ENCODE data around the gene ALPI. TPM values are rescaled to one million over a fixed set of nuclear protein-coding genes. Genes with fewer than 3 reads are reported as not detected.
A peak's percentile ranks its signal among the peaks of the same experiment; 100 is the strongest.

The ALPI gene
- total RNA-seq, 1 donor from 2014 or later: not detected

DNA sequence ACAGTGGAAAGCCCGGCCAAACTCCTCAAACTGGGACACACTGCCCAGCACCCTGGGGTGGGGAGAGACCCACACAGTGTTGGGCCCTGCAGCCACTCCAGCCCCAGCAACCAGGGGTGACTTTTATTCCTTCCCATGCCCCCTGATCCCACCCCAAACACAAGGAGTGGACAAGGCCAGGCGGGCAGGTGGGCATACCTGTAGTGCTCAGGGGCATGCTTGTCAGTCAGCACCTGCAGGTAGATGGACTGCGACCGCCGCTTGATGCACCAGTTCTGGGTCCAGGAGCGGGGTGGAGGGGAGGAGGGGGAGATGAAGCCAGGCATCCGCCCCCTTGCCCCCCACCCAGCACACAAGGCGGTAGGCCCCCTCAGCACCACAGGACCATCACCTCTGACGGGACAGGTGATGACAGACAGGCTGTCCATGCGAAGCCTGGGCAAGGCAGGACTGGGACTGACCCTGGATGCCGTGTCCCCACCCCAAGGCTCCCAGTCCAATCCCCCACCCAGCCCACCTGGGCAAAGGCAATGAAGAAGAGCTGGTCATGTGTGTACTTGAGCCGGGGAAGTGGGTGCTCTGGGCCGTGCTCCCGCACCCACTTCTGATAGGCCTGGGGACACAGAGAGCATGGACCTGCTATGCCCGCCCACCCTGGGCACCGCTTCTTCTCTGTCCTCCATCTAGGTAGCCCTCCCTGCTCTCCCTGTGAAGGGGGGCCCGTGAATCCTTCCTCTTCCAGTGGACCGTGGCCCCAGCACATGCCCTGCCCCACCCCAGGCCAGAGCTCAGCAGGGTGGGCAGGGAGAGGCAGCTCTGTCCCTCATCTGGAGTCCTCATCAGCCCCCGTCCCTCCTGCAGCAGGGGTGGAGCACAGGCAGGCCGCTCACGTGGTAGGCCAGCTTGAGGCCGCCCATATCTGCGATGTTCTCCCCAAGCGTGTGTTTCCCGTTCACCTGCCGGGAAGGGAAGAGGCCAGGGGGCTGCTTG is 24.5 kb downstream of the ALPI start:
- DNase-seq (no peak), ATAC-seq (no peak)
- intact Hi-C loops (cut with micrococcal nuclease): no loop called here

- intact Hi-C loops (cut with micrococcal nuclease): no loop called here
- ATAC-seq (no peak), DNase-seq (no peak)
These were observed 25.6 kb downstream of the ALPI start for GRCh38 chr2:232481322-232482140.

- intact Hi-C loops (cut with micrococcal nuclease): no loop called here
- DNase-seq (no peak), ATAC-seq (no peak)
These were observed 26.6 kb downstream of the ALPI start for GRCh38 chr2:232482301-232483238.

- intact Hi-C loops (cut with micrococcal nuclease): no loop called here
- DNase-seq: no peak
These were observed 27.5 kb downstream of the ALPI start for GRCh38 chr2:232483311-232483922.

DNA sequence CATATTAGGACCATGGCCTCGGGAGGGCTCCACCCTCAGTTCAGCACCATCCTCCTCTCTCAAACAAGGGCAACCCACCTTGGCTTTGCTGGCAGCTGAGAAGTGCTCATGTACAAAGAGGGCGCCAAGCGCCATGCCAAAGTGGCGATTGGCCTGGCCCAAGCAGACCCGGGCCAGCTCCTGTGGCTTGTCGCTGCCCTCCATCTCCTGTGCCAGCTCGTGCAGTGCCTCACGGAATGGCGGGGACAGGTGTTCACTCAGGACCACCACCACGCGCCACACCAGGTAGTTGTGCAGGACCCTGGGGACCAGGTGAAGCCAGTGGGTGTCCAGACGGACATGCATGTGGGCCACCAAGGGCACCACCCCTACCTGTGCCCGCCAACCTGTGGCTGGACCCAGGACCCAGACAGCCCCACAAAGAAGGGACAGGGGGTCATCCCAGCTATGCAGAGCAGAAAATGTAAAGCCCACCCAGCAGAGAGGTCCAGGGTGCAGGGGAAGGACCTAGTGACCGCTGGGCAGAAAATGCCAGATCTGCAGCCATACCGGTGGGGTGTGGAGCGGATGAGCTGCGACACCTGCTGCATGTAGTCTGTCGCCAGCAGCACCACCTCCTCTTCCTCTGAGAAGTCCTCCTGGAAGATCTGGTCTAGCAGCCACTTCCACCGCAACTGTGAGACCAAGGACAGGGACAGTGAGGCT is 28.1 kb downstream of the ALPI start:
- intact Hi-C loops (cut with micrococcal nuclease): no loop called here
- DNase-seq: no peak
- ATAC-seq: no peak

More at GRCh38 chr2:232483311-232483922, 27.5 kb downstream of the ALPI start:
- ATAC-seq: no peak

DNA sequence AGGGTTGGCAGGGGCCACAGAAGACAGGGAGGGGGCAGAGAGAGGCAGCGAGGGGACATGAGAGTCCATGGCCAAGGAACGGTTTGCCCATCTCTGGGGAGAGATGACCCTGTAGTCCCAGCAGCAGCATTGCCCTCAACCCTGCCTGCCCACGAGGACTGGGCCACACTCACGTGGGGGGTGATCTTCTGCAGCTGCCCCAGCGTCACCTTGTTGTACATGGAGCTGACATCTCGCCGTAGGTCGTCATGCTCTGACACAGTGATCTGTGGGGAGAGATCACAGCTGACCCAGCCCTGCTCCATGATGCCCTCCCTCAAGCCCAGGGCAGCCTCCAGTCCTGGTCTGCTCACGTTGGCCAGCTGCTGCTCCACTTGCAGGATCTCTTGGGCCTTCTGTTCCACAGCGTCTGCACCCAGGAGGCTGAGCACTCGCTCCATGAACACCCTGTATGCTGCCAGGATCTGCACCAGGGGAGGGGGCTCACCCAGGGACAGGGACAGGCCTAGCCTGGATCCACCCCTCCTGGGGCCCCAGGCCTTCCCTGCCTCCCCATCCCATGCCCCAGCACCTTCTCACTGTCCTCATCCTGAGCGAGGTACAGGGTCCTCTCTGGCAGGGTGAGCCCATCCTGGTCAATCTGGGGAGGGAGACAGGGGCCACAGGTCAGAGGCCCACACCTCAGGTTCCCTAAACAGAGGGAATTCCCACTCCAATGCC is 28.8 kb downstream of the ALPI start:
- no peak for ATAC-seq
- intact Hi-C loops (cut with micrococcal nuclease): no loop called here
- no peak for DNase-seq

- no peak for DNase-seq
- no peak for ATAC-seq
- intact Hi-C loops (cut with micrococcal nuclease): no loop called here
These were observed 29.4 kb downstream of the ALPI start for GRCh38 chr2:232485348-232485756.

GRCh38 chr2:232485757-232486557 is 30.0 kb downstream of the ALPI start:
- DNase-seq (no peak), ATAC-seq (no peak)
- intact Hi-C loops (cut with micrococcal nuclease): no loop called here

GRCh38 chr2:232486558-232487384 is 30.8 kb downstream of the ALPI start:
- DNase-seq (no peak), ATAC-seq (no peak)
- intact Hi-C loops (cut with micrococcal nuclease): no loop called here

DNA sequence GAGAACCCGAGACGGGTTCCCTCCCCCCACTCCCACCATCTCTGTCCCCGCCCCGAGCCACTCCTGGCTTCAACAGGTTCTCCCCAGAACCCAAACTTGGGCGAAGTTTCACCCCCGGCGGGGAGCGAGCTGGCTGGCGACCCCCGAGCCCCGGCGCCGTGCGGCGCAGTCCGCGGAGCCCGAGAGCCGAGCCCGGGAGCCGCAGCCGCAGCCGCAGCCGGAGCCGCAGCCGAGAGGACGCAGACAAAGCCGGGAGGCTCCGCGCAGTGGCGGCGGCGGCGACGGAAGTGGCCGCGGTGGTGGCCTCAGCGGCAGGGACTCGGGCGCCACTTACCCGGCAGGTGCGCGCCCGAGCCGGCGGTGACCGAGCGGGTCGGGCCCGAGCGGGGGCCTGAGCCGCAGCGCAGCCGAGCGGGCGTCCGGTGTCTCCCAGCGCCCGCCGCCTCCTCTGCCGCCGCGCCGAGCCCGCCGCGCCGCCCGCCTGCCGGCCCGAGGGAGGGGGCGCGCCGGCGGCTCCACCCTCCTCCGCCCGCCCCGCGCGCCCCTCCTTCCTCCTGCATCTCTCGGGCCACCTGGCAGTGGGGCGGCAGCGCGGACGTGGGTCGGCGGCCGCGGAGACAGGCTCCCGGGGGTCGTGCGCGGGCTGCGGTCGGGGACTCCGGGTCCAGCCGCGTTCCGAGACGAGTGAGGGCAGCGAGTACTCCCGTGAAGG is 31.6 kb downstream of the ALPI start, which contains the start of gene ECEL1:
ECEL1 (minus strand) TSS at position 450 of the 712 bp plus-strand sequence. CDS start 1,181 bp downstream, outside the sequence.
- ATAC-seq (no peak), DNase-seq (no peak)
- intact Hi-C loops (cut with micrococcal nuclease): no loop called here

- intact Hi-C loops (cut with micrococcal nuclease): no loop called here
- DNase-seq: peak; percentile 9
- no peak for ATAC-seq
These were observed 32.3 kb downstream of the ALPI start for GRCh38 chr2:232488097-232488711.

DNA sequence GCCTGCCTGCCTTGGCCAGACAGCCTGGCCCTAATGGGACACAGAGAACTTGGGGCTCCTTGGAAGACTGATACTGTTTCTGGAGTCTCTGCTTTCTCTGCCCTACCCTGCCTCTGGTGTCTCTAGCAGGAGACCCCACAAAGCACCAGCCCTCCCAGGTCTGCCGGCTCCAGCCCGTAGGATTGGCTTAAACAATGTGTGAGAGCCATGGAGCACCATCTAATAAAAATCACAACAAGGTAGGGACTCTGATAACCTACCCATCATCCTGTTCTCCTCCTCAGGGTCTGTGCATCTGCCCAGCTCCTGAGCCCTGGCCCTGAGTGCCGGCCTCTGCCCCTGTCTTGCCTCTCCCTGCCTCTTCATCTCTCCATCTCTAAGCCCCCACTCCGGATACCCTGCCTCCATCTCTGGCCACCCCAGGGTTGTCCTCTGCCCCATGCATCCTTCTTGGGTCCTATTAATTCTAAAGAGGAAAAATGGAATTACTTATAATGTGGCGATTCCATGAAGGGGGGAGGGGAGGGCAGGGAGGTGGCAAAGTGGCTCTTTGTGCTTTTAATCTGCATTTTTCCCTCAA is 32.9 kb downstream of the ALPI start:
- DNase-seq (peak; percentile 9), ATAC-seq (no peak)
- intact Hi-C loops (cut with micrococcal nuclease): no loop called here

GRCh38 chr2:232489516-232490220 is 33.7 kb downstream of the ALPI start:
- intact Hi-C loops (cut with micrococcal nuclease): no loop called here
- peak; percentile 11 for DNase-seq
- no peak for ATAC-seq

Measured in left ventricle myocardium superior (tissue), 1 donor.